ENCODE results near the gene CPAMD8. TPM values are rescaled to one million over a fixed set of nuclear protein-coding genes. Genes with fewer than 3 reads are reported as not detected.

CPAMD8 gene
- total RNA-seq, 4 donors from 2014 or later = 13.9 to 116 (median 24.2) TPM

- peaks cover 0 to 4% of the 10 kb centered on the region in 2 donors for H3K36me3 ChIP-seq
- H3K27me3 ChIP-seq = no peaks in the 10 kb centered on the region
- DNase-seq = no peak
- H3K4me3 ChIP-seq (replicated peaks in 1 of 3) = no peak overlapping the region
- WGBS, 2 donors = 96% methylated on average over 9 to 11 of the region's 11 CpGs
- no peak for TF ChIP-seq POLR2A (IDR thresholded peaks at IDR 0.05)
- TF ChIP-seq, protein P1, sequence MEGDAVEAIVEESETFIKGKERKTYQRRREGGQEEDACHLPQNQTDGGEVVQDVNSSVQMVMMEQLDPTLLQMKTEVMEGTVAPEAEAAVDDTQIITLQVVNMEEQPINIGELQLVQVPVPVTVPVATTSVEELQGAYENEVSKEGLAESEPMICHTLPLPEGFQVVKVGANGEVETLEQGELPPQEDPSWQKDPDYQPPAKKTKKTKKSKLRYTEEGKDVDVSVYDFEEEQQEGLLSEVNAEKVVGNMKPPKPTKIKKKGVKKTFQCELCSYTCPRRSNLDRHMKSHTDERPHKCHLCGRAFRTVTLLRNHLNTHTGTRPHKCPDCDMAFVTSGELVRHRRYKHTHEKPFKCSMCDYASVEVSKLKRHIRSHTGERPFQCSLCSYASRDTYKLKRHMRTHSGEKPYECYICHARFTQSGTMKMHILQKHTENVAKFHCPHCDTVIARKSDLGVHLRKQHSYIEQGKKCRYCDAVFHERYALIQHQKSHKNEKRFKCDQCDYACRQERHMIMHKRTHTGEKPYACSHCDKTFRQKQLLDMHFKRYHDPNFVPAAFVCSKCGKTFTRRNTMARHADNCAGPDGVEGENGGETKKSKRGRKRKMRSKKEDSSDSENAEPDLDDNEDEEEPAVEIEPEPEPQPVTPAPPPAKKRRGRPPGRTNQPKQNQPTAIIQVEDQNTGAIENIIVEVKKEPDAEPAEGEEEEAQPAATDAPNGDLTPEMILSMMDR (IDR thresholded peaks at IDR 0.05) = no peak
- intact Hi-C loops (cut with DNase I) = no loop called here
- no peak overlapping the region for H3K27ac ChIP-seq
- H3K9me3 ChIP-seq = no peaks in the 10 kb centered on the region
- H3K4me1 ChIP-seq = no peaks in the 10 kb centered on the region
Measured at GRCh38 chr19:16914421-16914820, 112.2 kb downstream of the CPAMD8 start.

DNA sequence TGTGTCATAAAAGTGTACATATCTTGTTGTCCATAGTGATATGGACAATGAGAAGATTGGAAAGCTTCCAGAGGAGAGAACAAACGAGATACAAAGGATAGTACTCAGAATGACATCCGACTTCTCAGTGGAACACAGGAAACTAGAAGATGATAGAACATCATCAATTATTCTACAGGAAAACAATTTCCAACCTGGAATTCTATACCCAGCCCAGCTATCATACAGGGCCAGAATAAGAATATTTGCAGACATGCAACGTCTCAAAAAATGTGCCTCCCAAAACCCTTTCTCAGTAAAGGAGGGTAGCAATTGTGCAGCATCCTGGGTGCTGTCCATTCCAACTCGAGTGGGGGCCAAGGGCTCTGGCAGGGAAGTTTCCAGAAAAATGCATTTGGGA is 113.8 kb downstream of the CPAMD8 start:
- no peak for DNase-seq
- Histone ChIP-seq H3K4me3 (replicated peaks in 1 of 3) (no peak overlapping the region), H3K36me3 (peaks cover 0 to 4% of the 10 kb centered on the region in 2 donors), H3K4me1 (no peaks in the 10 kb centered on the region), H3K27me3 (no peaks in the 10 kb centered on the region), H3K27ac (no peak overlapping the region), H3K9me3 (no peaks in the 10 kb centered on the region)
- TF ChIP-seq POLR2A (IDR thresholded peaks at IDR 0.05) = no peak
- TF ChIP-seq, protein P1 (IDR thresholded peaks at IDR 0.05) = no peak
- 88 to 91% methylated on average over 4 of the region's 4 CpGs for WGBS, 2 donors
- intact Hi-C loops (cut with DNase I) = no loop called here

DNA sequence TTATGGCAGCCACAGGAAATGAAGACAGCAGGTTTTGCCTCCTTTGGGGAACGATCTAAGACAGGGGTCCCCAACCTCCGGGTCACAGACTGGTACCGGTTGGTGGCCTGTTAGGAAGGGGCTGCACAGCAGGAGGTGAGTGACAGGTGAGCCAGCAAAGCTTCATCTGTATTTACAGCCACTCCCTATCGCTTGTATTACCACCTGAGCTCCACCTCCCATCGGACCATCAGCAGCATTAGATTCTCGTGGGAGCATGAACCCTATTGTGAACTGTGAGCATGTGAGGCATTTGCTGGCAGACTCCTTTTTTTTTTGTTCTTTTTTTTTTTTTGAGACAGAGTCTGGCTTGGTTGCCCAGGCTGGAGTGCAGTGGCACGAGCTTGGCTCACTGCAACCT is 115.6 kb downstream of the CPAMD8 start:
- WGBS, 2 donors = 89 to 97% methylated on average over 7 of the region's 7 CpGs
- Histone ChIP-seq H3K4me1 (no peaks in the 10 kb centered on the region), H3K27ac (no peak overlapping the region), H3K27me3 (no peaks in the 10 kb centered on the region), H3K4me3 (replicated peaks in 1 of 3) (no peak overlapping the region), H3K36me3 (peaks cover 0 to 4% of the 10 kb centered on the region in 2 donors), H3K9me3 (no peaks in the 10 kb centered on the region)
- TF ChIP-seq, protein P1 (IDR thresholded peaks at IDR 0.05) = no peak
- no peak for TF ChIP-seq POLR2A (IDR thresholded peaks at IDR 0.05)
- intact Hi-C loops (cut with DNase I) = no loop called here
- DNase-seq = no peak

DNA sequence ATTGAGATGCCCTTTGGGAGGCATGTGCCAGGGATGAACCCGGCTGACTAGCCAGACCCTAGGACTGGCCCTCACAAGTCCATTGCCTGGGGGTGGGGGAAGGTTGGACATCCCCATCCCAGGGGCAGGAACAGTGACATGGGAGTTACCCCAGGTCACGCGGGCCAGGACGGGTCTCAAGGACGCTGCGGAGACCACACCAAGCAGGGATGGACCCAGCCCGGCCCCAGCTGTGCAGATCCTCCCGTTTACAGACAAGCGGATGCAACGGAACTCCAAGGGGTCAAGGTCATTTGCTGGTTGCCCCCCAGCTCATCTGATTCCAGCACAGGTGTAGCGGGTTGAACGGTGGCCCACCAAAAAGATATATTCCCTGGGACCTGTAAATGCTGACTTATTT is 117.9 kb downstream of the CPAMD8 start:
- no peak for DNase-seq
- no peaks in the 10 kb centered on the region for H3K27me3 ChIP-seq
- H3K4me1 ChIP-seq = no peaks in the 10 kb centered on the region
- peaks cover 0 to 4% of the 10 kb centered on the region in 2 donors for H3K36me3 ChIP-seq
- 67 to 93% methylated on average over 5 to 12 of the region's 12 CpGs for WGBS, 2 donors
- TF ChIP-seq, protein P1 (IDR thresholded peaks at IDR 0.05) = no peak
- TF ChIP-seq POLR2A (IDR thresholded peaks at IDR 0.05) = no peak
- no peak overlapping the region for H3K4me3 ChIP-seq (replicated peaks in 1 of 3)
- H3K27ac ChIP-seq = no peak overlapping the region
- no peaks in the 10 kb centered on the region for H3K9me3 ChIP-seq
- intact Hi-C loops (cut with DNase I) = no loop called here

- Histone ChIP-seq H3K36me3 (no peaks in the 10 kb centered on the region), H3K4me3 (replicated peaks in 1 of 3) (no peak overlapping the region), H3K27ac (no peak overlapping the region), H3K27me3 (no peaks in the 10 kb centered on the region), H3K9me3 (no peaks in the 10 kb centered on the region), H3K4me1 (no peaks in the 10 kb centered on the region)
- TF ChIP-seq, protein P1 (IDR thresholded peaks at IDR 0.05) = no peak
- no peak for TF ChIP-seq POLR2A (IDR thresholded peaks at IDR 0.05)
- DNase-seq = no peak
- intact Hi-C loops (cut with DNase I) = no loop called here
- WGBS, 2 donors = 62 to 87% methylated on average over 4 to 5 of the region's 5 CpGs
Measured at GRCh38 chr19:16904599-16904998, 122.0 kb downstream of the CPAMD8 start.
